ENCODE results near the gene RHBDF2.

Gene RHBDF2

DNA sequence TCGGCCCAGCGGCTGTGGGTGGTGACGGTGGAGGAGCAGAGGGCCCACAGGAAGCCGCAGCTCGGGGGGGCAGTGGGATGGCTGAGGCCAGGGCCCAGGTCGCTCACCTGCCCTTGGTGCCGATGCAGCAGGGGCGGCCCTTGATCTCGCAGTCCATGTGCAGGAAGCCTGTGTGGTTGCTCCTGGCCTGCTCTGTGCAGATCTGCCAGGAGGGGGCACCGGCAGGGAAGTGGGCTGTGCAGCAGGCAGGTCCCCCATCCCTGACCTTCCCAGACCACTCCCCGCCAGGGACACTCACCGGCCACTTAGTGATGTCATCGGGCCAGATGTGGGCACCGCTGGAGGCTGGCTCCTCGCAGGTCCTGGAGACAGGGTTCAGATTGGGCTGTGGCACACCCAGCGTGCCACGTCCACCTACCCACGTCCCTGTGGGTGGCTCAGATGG lies 27.7 kb downstream of the RHBDF2 start:
- H3K36me3 ChIP-seq (ENCODE audit: insufficient read depth, insufficient read length, low read length) = peaks cover 89% of the 10 kb centered on the region
- H3K4me3 ChIP-seq (ENCODE audit: insufficient read length, low read depth) = no peak overlapping the region
- peaks cover 5% of the 10 kb centered on the region for H3K4me1 ChIP-seq (ENCODE audit: insufficient read depth, insufficient read length)

DNA sequence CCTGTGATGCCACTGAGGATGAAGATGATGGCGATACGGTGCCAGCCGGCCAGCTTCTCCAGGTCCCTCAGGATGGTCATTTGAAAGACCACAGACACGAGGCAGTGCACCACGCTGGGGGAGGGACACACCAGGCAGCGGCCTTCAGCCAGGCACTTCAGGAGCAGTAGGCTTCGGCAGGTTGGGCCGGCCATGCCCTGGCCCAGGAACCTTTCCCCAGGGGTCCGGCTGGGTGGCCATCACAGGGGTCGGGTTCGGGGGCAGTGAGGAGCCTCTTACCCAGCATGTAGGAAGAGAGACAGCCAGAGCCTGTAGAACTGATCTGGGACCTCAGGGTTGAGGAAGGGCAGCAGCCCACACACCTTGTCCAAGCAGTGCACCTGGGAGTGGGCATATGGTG lies 28.5 kb downstream of the RHBDF2 start:
- TF ChIP-seq ZNF274 (IDR thresholded peaks at IDR 0.05; ENCODE audit: low read depth, low read length) (no peak), YY1 (IDR thresholded peaks at IDR 0.05; ENCODE audit: insufficient read depth, insufficient read length) (no peak), SUZ12 (IDR thresholded peaks at IDR 0.05; ENCODE audit: extremely low read depth, insufficient read depth, insufficient read length) (no peak)
- H3K4me1 ChIP-seq (ENCODE audit: insufficient read depth, insufficient read length) = peaks cover 12% of the 10 kb centered on the region

More for the DNA sequence above, 27.7 kb downstream of the RHBDF2 start:
- H3K9ac ChIP-seq (ENCODE audit: insufficient read length, low read depth) = no peak overlapping the region
- H3K9me3 ChIP-seq (ENCODE audit: insufficient read depth, low read length) = no peaks in the 10 kb centered on the region
- no peaks in the 10 kb centered on the region for H3K27me3 ChIP-seq (ENCODE audit: insufficient read depth, insufficient read length)
- DNase-seq (ENCODE audit: low read depth, low spot score) = no peak
- TF ChIP-seq SUZ12 (IDR thresholded peaks at IDR 0.05; ENCODE audit: extremely low read depth, insufficient read depth, insufficient read length) (no peak), YY1 (IDR thresholded peaks at IDR 0.05; ENCODE audit: insufficient read depth, insufficient read length) (no peak), ZNF274 (IDR thresholded peaks at IDR 0.05; ENCODE audit: low read depth, low read length) (no peak)

DNA sequence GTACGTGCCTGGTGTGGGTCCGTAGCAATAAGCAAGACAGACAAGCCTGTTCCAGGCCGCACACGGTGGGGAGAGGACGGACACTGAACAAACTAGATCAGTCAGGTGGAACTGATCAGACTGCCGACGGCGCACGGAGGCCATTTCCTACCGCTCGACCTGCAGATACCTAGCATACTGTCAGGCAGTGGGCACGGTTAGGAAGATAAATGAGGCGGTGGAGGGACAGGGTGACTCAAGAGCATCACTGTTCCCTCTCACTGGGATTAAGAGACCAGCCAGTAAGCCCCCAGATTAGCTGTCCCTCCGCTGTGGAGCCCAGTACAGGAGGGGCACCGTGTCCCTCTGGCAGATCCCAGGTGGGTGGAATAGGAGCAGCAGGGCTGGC lies 29.0 kb downstream of the RHBDF2 start:
- no peak overlapping the region for H3K9ac ChIP-seq (ENCODE audit: insufficient read length, low read depth)
- H3K27me3 ChIP-seq (ENCODE audit: insufficient read depth, insufficient read length) = no peaks in the 10 kb centered on the region
- H3K4me3 ChIP-seq (ENCODE audit: insufficient read length, low read depth) = no peak overlapping the region
- peaks cover 15% of the 10 kb centered on the region for H3K4me1 ChIP-seq (ENCODE audit: insufficient read depth, insufficient read length)
- DNase-seq (ENCODE audit: low read depth, low spot score) = no peak
- no peak for TF ChIP-seq ZNF274 (IDR thresholded peaks at IDR 0.05; ENCODE audit: low read depth, low read length)
- no peak for TF ChIP-seq YY1 (IDR thresholded peaks at IDR 0.05; ENCODE audit: insufficient read depth, insufficient read length)
- TF ChIP-seq SUZ12 (IDR thresholded peaks at IDR 0.05; ENCODE audit: extremely low read depth, insufficient read depth, insufficient read length) = no peak
- H3K9me3 ChIP-seq (ENCODE audit: insufficient read depth, low read length) = no peaks in the 10 kb centered on the region
- H3K36me3 ChIP-seq (ENCODE audit: insufficient read depth, insufficient read length, low read length) = peaks cover 76% of the 10 kb centered on the region

More for the DNA sequence above, 28.5 kb downstream of the RHBDF2 start:
- Histone ChIP-seq H3K27me3 (ENCODE audit: insufficient read depth, insufficient read length) (no peaks in the 10 kb centered on the region), H3K9ac (ENCODE audit: insufficient read length, low read depth) (no peak overlapping the region), H3K9me3 (ENCODE audit: insufficient read depth, low read length) (no peaks in the 10 kb centered on the region), H3K36me3 (ENCODE audit: insufficient read depth, insufficient read length, low read length) (peaks cover 81% of the 10 kb centered on the region), H3K4me3 (ENCODE audit: insufficient read length, low read depth) (no peak overlapping the region)
- DNase-seq (ENCODE audit: low read depth, low spot score) = no peak

GRCh38 chr17:76471498-76472257 lies 29.5 kb downstream of the RHBDF2 start:
- Histone ChIP-seq H3K4me1 (ENCODE audit: insufficient read depth, insufficient read length) (peaks cover 20% of the 10 kb centered on the region), H3K4me3 (ENCODE audit: insufficient read length, low read depth) (no peak overlapping the region), H3K9ac (ENCODE audit: insufficient read length, low read depth) (no peak overlapping the region), H3K9me3 (ENCODE audit: insufficient read depth, low read length) (no peaks in the 10 kb centered on the region), H3K36me3 (ENCODE audit: insufficient read depth, insufficient read length, low read length) (peaks cover 70% of the 10 kb centered on the region), H3K27me3 (ENCODE audit: insufficient read depth, insufficient read length) (no peaks in the 10 kb centered on the region)
- TF ChIP-seq YY1 (IDR thresholded peaks at IDR 0.05; ENCODE audit: insufficient read depth, insufficient read length) (no peak), SUZ12 (IDR thresholded peaks at IDR 0.05; ENCODE audit: extremely low read depth, insufficient read depth, insufficient read length) (no peak), ZNF274 (IDR thresholded peaks at IDR 0.05; ENCODE audit: low read depth, low read length) (no peak)
- DNase-seq (ENCODE audit: low read depth, low spot score) = no peak

DNA sequence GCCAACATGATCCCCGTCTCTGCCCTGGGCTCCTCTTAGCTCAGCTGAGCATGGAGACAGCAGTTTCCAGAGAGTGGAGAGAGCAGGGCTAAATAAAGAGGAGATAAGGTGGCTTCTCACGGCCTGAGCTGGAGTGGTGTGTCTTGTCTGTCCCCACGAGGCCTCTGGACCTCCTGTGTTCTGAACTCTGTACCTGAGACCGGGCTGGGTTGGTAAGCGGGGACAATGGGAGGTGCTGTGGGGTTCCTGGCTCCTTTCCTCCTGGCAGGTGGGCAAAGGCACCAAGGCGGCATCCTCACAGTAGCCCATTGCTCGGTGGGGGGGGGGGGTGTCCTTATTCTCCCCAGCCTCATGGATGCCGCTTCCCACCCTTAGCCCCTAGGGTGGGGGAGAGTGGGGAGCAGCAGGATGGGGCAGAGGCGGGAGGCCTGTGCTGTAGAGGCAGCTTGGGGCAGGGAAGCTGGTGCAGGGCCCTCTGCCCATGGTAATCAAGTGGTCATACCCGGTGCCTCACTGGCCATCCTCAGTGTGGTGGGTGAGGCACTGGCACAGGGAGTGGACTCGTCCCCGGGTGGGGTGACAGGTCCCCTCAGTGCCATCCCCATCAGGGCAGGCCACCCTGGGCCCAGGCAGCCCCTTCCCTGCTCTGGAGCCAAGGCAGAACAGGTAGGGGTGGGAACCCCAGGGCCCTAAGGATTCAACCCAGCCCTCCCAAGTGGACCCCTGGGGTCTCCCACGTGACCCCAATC lies 31.1 kb downstream of the RHBDF2 start:
- Histone ChIP-seq H3K36me3 (ENCODE audit: insufficient read depth, insufficient read length, low read length) (peaks cover 63% of the 10 kb centered on the region), H3K9ac (ENCODE audit: insufficient read length, low read depth) (no peak overlapping the region)

GRCh38 chr17:76469076-76469990 lies 31.9 kb downstream of the RHBDF2 start:
- peaks cover 54% of the 10 kb centered on the region for H3K36me3 ChIP-seq (ENCODE audit: insufficient read depth, insufficient read length, low read length)
- TF ChIP-seq ZNF274 (IDR thresholded peaks at IDR 0.05; ENCODE audit: low read depth, low read length) = no peak
- TF ChIP-seq YY1 (IDR thresholded peaks at IDR 0.05; ENCODE audit: insufficient read depth, insufficient read length) = no peak
- no peak for TF ChIP-seq SUZ12 (IDR thresholded peaks at IDR 0.05; ENCODE audit: extremely low read depth, insufficient read depth, insufficient read length)
- no peaks in the 10 kb centered on the region for H3K9me3 ChIP-seq (ENCODE audit: insufficient read depth, low read length)
- H3K9ac ChIP-seq (ENCODE audit: insufficient read length, low read depth) = no peak overlapping the region
- DNase-seq (ENCODE audit: low read depth, low spot score) = no peak
- H3K27me3 ChIP-seq (ENCODE audit: insufficient read depth, insufficient read length) = no peaks in the 10 kb centered on the region
- no peak overlapping the region for H3K4me3 ChIP-seq (ENCODE audit: insufficient read length, low read depth)
- peaks cover 20% of the 10 kb centered on the region for H3K4me1 ChIP-seq (ENCODE audit: insufficient read depth, insufficient read length)

More for the DNA sequence above, 31.1 kb downstream of the RHBDF2 start:
- Histone ChIP-seq H3K4me3 (ENCODE audit: insufficient read length, low read depth) (no peak overlapping the region), H3K4me1 (ENCODE audit: insufficient read depth, insufficient read length) (peaks cover 23% of the 10 kb centered on the region), H3K27me3 (ENCODE audit: insufficient read depth, insufficient read length) (no peaks in the 10 kb centered on the region), H3K9me3 (ENCODE audit: insufficient read depth, low read length) (no peaks in the 10 kb centered on the region)
- no peak for DNase-seq (ENCODE audit: low read depth, low spot score)
- TF ChIP-seq SUZ12 (IDR thresholded peaks at IDR 0.05; ENCODE audit: extremely low read depth, insufficient read depth, insufficient read length) = no peak
- TF ChIP-seq ZNF274 (IDR thresholded peaks at IDR 0.05; ENCODE audit: low read depth, low read length) = no peak
- no peak for TF ChIP-seq YY1 (IDR thresholded peaks at IDR 0.05; ENCODE audit: insufficient read depth, insufficient read length)
